ENCODE data around the gene BRICD5.

BRICD5 gene

DNA sequence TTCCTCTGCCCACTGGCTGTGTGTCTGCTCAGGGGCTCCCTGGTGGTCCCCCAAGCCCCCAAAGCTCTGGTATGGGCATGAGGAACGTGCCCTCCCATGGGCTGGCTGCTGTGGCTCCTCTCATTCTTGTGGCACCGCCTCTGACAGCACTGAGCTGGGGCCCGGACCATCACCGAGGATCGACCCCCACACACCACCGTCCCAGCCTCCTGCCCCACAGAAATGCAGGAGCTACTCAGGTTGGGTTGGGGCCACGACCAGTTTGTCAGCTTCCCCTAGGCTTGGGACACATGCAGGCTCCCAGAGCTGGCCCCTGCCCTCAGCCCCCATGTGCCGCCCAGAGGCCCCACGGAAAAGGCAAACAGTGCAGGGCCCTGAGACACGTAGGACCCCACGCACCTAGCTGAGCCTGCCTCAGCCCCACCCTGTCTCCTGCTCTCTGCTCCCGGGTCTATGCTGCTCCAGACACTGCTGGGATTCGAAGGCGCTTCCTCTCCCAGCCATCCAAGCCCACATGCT, 11.0 kb downstream of the BRICD5 start:
- DNase-seq: no peak

DNA sequence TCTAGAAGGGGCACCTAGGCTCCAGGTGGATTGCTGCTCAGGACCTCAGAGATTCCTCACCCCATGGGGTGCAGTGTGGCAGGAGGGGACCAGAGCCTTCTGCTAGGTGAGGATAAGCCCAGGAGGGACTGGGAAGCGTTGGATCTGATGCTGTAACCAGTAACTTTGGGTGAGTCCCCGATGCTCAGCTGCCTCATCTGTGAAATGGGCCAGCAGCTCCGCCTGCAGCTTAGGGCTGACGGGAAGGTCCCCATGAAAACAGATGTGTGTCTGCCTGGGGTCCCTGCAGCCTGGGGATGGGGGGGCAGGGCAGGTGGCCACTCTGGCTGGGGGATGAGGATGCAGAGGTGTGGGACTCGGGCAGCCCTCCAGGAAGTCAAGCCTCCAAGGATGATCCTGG, 11.6 kb downstream of the BRICD5 start:
- DNase-seq: no peak

DNA sequence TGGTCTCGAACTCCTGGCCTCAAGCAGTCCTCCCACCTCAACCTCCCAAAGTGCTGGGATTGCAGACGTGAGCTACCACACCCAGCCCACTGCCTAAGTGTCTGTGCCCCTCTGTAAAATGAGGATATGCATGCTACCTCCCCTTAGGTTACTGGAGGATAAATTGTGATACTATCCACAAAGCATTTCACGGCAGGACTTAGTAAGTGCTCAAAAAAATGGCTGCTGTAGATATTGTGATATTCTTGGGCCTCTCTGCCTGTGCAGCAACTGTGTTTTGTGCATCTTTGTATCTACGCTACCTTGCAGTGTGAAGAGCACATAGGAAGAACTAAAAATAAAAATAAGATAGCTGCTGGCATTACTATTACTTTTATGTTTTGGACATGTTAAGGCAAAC, 12.4 kb downstream of the BRICD5 start:
- no peak for DNase-seq

DNA sequence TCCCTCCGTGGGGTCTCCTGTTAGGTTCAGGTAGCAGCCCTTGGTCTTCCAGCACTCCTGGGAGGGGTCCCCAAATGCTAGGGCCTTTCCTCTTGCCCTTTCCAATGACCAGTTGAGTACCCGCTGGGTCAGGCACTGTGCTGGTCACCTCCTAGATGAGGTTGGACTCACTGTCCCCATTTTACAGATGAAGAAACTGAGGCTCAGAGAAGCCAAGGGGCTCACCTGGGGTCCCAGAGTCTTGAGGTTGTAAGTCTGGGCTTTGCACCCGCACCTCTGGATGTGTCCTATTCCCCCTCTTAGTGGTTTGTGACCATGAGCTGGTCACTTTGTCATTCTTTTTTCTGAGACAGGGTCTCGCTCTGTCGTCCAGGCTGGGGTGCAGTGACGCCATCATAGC, 12.9 kb downstream of the BRICD5 start:
- no peak for DNase-seq

DNA sequence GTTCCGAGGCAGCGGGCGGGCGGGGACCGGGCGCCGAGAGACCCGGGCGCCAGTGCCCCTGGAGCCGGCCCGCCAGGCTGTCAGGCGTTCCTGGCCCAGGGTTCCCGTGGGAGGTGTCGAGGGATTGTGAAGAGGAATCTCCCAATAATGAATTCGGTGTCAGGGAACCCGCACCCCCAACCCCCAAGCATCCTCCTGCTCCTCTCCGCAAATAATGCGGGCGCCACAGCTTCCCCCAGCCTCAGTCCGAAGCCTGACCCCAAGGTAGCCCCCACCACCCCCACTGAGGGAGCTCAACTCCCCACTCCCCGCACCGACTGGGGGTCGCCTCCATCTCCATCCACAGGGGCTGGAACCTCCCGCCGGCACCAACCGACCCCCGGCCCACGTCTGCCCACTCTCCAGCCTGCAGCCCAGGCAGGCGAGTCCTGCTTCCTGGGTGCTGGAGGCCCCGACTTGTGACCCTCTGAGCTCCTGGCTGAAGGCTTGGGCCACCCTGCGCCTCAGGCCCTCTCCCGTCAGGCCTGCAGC, 13.6 kb downstream of the BRICD5 start:
- no peak for DNase-seq

DNA sequence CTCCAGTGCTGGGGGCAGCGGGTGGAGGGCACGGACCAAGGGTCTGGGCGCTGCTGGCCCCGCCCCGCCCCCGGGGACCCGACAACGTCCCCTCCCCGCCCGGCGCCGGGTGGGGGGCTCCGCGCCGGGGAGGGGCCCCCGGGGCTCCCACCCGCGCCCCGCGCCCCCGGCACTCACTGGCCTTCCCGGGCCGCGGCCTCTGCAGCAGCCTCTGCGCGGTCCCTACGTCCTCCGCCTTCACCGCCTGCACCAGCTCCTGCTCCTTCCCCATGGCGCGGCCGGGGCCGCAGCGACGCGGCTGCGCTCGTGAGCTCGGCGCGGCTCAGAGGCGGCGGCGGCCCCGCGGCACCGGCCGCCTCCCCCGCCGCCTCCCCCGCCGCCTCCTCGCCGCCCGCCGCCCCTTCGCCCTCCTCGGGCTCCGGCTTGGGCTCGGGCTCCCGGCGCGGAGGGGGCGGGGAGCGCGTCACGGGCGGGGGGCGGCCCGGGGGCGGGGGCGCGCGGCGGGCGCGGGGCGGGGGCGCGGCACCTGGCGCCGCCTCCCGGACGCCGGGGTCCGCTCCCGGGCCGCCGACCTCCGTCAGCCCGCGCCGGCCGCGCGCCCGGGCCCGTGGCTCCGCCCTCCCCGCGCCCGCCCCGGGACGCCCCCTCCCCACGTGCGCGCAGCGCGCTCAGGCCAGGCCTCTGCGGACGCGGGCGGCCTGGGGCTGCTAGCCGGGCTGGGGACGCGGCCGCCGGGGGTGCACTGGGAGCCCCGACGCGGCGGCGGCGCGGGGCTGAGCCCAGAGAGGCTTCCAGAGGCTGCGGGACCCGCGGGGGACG, 14.3 kb downstream of the BRICD5 start, which contains the start of gene CASKIN1:
CASKIN1 (minus strand) TSS at position 444 of the 819 bp plus-strand sequence; CDS start at position 271, 173 bp downstream.
- peak in 2 of 58 donors; percentile 14 to 21 for DNase-seq

DNA sequence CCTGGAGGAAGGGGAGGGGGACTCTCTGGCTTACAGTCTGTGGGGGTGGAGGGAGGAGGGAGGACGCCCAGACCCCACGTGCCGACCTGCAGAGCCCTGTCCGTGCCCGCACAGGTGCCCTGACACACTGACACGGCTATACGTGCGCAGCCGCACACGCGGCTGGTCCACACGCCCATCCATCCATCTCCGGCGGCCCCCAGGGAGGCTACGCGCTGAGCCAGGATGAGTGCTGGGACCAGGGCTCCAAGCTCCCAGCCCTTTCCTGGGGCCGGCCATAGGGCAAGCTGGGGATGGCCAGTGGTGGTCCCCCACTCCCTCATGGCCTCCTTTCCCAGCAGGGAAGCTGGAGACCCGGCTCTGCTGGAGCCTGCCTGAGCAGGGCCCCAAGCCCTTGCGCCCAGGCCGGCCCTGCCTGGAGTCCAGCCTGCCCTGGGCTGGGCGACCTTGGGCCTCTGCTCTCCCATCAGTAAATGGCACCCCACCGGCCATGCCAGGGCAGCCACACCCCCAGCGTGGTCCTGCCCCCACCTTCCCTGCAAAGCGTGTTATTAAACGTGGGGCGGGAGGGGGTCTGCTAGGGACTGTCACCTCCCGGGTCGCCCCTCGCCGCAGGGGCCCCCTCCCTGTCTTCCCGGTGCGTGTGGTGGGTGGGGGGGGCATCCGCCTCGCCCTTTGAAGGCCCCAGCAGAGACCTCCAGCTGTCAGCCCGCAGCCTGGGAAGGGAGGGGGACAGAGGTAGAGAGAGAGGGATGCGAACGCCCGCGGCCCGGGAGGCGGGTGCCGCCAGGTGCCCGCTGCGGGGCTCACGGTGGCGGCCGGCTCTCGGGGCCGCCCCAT, 15.1 kb downstream of the BRICD5 start:
- DNase-seq: no peak

DNA sequence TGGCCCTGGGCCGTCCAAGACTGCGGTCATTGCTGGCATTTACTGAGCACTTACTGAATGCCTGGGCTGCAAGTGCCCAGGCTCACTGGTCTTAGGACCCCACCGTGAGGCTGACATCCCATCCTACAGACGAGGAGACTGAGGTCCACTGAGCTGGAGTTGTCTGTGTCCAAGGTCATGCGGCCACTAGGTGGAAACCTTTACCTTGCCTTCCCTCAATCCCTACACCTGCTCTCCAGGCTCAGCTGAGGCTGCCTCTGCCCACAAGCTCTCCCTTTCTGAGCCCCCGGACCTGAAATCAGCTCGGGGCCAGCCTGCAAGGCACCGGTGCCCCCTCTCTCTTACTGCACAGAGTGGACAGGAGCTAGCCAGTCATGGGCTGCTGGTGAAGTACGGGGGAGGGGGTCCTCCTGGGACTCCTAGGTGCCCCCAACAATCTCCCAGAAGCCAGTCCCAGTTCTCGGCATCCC, 15.8 kb downstream of the BRICD5 start:
- DNase-seq: no peak

DNA sequence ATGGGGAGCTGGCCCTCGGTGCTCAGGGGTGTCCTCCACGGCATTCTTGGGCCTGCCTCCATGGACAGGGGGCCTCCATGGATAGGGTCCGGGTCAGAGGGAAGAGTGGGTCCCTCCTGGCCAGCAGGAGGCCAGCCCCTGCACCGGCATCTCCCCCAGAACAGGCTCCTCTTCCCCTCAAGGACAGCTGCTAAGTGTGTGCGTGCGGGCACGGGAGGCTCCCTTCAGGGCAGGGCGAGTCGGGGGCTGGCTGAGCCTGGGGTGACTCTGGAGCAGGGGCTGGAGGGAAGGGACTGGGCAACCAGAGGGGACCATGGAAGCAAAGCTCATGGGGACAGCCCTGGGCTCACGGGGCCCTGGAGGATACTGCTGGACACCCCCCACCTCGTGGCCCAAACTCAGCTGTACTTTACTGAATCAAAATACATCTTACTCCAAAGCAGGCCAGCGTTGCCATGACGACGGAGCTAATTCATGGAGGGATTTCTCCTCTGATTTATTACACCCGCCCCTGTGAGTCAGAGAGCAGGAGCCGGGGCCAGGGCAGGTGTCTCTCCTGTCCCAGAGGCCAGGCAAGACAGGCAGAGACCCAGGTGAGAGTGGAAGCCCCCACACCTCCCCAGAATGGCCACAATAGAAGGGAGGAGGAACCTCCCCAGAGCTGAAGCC, 16.4 kb downstream of the BRICD5 start:
- DNase-seq: peak in 7 of 58 donors; percentile 8 to 38 (median 26)

DNA sequence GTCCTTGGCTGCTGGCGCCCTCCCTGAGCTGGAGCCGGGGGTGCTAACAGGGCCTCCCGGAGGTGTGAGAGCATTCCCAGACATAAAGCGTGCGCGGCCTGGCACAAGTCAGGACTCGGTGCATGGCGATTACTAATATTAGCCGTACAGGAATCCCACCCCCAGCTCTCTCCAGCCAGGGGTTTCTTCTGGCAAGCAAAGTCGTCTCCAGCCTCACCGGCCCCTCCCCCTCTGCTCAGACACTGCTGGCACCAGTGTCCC, 19.3 kb downstream of the BRICD5 start:
- DNase-seq: peak in 6 of 58 donors; percentile 48 to 67 (median 50)

DNA sequence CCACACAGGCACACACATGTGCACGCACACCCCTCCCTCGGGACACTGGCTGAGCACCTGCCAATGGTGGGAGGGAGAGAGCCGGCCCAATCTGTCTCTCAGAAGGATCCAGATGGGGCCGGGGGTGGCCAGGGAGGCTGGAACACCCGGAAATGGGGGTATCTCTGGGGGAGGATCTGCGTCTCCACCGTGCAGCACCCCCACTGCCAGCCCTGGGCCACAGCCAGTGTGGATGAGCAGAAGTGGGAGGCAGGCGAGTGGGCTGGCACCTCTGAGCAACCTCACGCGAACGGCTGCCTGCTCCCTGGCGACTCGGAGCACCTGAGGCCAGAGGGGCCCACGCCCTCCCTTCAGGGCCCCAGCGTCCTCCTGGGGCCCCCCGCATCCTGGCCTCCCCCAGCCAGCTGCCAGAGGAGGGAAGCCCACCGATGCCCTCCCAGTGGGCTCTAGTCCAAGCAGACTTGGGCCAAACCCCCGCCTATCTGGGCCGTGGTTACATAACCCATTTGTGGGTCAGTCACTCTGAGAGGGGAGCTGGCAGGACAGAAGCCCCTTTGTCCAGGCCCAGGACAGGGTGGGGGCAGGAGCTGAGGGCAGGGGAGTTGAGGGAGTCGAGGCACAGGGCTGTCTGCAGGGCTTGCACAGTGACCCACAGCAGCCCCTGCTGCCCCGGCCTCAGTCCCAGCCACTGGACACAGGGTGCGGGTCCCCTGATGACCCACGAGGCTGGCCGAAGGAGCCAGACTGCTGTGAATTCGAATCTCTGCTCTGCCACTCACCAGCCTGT, 19.8 kb downstream of the BRICD5 start:
- peak in 49 of 58 donors; percentile 12 to 83 (median 57) for DNase-seq

DNA sequence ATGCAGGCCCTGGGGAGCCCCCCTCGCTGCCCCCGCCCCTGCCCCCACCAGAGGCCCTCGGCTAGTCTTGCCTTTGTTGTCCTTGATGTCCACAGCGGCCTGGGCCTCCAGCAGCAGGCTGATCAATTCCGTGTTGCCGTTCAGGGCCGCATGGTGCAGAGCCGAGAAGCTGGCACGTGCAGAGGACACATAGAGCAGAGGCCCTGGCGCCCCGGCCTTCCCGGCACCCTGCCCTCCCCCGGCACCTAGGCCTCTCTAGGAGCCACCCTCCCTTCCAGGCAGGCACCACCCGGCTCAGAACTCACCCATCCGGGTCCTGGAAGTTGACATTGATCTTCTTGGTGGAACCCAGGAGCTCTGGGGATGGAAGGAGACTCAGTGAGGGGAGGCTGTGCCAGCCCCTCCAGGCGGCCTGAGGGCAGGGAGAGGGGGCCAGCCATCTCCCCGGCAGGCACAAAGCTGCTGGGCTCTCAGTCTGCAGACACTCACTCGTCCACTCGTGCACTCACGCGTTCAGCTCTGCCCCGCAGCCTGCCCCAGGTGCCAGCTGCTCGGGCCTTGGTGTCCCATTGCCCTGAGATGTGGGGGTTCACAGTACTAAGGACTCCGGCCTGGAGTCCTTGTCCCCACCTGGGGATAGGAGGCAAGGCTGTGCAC, 20.5 kb downstream of the BRICD5 start:
- DNase-seq: no peak

DNA sequence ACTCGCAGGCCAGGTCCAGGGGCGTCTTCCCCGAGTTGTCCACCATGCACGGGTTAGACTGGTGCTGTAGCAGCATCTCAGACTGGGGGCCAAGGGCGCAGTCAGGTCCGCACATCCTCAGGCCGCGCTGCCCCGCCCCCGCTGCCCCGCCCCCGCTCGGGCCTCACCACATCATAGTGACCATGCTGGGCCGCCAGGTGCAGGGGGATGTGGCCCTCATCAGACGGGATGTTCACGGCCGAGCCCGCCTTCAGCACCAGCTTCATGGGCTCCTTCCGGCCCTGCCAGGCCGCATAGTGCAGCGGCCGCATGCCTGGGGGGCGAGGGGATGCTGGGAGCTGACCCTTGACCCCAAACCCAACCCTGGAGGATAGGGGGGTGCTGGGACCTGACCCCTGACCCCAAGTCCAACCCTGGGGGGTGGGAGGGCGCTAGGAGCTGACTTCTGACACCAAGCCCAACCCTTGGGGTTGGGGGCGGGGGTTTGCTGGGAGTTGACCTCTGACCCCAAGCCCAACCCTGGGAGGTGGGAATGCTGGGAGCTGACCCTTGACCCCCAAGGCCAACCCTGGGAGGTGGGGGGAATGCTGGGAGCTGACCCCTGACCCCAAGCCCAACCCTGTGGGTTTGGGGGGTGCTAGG, 21.3 kb downstream of the BRICD5 start:
- no peak for DNase-seq

DNA sequence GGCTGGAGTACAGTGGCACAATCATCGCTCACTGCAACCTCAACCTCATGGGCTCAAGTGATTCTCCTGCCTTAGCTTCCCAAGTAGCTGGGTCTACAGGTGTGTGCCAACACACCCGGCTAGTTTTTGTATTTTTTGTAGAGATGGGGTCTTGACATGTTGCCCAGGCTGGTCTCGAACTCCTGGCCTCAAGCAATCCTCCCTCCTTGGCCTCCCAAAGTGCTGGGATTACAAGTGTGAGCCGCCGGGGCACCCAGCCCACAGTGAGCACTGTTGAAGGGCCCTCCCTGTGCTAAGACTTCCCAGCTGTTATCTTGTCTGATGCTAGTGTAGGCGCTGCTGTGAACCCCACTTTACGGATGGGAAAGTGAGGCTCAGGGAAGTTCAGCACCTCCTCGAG, 22.3 kb downstream of the BRICD5 start:
- no peak for DNase-seq

DNA sequence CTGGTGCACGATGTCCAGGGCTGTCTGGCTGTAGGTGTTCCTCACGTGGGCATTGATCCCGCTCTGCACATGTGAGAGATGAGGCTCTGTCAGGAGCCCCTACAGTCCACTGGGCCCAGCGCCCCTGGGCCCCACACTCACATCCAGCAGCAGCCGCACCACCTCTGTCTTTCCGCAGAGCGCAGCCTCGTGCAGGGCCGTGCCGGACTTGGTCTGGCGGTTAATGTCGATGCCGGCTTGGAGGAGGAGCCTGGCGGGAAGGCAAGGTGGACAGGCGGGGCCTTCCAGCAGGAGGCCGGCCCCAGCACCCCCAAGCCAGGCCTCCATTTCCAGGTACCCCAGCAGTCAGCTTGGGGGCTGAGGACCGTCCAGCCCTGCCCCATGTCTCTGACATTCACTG, 23.5 kb downstream of the BRICD5 start:
- no peak for DNase-seq

DNA sequence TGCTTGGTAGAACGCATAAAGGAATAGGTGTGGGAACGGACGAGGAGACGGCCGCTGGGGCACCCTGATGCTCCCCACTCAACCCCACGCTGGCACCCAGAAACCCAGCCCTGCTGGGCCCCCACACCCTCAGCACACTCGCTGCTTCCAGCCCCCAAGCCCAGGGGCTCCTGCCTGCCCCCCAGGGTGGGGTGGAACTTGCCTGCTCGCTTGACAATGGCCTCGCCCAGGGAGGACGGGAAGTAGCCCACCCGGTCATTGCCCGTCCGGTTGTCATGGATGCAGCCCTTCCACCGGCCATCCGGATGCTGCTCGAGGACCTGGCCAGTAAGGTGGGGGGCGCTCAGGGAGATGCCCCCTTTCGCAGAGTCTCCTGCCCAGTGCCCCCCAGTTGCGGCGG, 24.2 kb downstream of the BRICD5 start:
- no peak for DNase-seq

DNA sequence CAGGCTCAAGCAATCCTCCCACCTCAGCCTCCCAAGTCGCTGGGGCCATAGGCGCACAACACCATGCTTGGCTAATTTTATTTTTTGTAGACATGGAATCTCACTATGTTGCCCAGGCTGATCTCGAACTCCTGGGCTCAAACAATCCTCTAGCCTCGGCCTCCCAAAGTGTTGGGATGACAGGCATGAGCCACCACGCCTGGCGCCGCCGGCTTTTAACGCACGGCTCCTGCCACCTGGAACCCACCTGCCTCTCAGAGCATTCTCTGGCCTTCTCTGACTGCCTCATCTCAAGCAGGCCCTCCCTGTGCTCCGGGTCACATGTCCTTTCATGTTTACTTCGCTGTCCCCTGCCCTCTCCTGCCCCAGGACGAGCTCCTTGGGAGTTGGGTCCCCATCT, 24.6 kb downstream of the BRICD5 start:
- DNase-seq: no peak

DNA sequence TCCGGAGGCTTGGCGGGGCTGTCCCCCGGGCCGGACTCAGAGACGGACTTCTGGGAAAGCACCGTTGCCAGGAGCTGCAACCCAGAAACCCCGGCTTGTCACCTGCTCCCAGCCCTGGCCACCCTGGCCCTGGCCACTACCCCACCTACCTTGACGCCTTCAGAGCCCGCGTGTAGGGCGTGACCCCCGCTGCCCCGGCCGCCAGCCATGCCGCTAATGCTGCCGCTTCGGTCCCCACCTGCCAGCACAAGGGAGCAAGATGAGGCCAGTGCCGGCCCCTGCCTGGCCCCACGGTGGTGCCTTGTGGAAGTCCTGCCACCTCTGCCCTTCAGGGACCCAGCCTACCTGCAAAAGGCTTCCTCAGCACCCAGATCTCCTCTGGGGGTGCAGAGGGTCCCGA, 25.7 kb downstream of the BRICD5 start:
- DNase-seq: no peak

DNA sequence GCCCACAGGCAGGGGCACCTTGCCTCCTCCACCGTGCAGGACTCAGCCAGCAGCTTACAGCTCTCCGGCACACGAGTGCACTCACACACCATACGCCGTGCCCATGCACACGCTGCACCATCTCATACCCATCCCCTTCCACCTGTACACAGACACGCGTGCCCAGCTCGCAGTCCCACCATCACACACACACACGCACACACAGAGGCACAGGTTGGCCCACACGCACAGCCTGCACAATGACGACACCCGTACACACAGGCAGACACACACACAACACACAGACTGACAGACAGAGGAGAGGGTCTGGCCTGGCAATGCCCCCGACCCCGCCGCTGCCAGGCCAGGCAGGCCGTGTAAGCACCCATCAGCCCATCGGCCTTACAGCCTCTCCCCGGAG, 26.3 kb downstream of the BRICD5 start:
- no peak for DNase-seq

DNA sequence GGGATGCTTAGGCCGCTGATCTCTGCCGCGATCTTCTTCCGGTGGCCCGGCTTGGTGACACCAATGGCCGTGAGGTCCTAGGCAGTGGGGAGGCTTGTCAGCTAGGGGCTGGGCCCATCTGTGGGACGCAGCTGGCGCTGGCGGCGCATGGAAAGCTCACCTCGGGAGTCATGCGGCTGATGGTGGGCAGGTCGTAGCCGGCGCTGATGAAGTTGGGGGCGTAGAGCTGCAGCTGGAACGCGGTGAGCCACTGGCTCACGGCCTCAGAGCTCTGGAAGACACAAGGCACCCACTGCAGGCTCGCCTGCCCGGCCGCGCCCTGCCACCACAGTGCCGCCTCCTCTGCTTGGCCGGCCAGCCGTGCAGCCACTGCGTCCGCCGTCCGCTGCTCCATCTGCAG, 27.0 kb downstream of the BRICD5 start:
- no peak for DNase-seq

Data from anterior cingulate cortex (tissue), 58 donors.